GM19324 (cell line): ENCODE results near the gene CASP8AP2.
"Not testable (repeated sequence)": the region's sequence is repeated elsewhere in the genome, so short reads cannot be mapped to it uniquely, and the experiment has no call there.

Source experiments
- ATAC-seq: cut with Tn5 transposase; IDR thresholded peaks from one replicate; pipeline ENCODE4 v1.9.1; 2021; ENCODE audit warnings: mild to moderate bottlenecking, moderate library complexity; ENCODE audit not compliant: unreplicated experiment, low FRiP score

CASP8AP2 gene

DNA sequence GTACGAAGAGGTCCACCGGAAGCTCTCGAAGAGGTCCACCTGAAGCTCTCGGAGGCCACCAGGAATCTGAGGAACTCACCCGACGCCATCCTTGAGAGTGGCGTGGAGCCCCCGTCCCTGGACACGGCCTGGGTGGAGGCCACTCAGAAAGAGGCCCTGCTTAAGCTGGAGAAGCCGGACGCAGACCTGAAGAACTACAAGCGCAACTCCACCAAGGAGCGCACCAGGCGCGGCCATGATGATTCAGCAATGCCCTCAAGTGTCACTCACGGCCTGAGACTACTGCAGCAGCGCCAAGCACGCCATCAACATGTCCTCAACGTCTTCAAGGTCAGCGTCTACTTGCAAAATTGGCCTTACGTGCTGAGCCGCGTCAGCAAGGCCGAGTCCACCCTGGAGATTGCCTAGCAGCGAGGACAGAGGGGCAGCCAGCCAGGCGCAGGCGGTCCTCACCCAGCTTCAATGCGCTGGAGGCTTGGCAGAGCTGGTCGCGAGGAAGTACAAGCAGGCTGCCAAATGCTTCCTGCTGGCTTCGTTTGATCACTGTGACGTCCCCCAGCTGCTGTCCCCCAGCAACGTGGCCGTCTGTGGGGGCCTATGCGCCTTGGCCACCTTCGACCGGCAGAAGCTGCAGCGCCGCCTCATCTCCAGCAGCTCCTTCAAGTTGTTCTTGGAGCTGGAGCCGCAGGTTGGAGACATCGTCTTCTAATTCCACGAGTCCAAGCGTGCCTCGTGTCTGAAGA, 56.9 kb downstream of the CASP8AP2 start:
- no peak for ATAC-seq

GRCh38 chr6:89887452-89888137, 57.9 kb downstream of the CASP8AP2 start:
- ATAC-seq = no peak

DNA sequence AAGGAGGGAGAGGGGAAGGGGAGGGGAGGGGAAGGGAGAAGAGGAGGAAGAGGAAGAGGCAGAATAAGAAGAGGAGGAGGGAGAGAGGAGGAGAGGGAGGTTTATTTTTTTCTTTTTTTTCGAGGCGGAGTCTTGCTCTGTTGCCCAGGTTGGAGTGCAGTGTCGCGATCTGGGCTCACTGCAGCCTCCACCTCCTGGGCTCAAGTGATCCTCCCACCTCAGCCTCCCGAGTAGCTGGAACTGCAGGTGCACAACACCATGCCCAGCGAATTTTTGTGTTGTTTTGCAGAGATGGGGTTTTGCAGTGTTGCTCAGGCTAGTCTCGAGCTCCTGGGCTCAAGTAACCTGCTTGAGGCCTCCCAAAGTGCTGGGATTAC, 58.4 kb downstream of the CASP8AP2 start:
- ATAC-seq = no peak

- no peak for ATAC-seq
Observed at GRCh38 chr6:89888871-89889270, 59.2 kb downstream of the CASP8AP2 start.

DNA sequence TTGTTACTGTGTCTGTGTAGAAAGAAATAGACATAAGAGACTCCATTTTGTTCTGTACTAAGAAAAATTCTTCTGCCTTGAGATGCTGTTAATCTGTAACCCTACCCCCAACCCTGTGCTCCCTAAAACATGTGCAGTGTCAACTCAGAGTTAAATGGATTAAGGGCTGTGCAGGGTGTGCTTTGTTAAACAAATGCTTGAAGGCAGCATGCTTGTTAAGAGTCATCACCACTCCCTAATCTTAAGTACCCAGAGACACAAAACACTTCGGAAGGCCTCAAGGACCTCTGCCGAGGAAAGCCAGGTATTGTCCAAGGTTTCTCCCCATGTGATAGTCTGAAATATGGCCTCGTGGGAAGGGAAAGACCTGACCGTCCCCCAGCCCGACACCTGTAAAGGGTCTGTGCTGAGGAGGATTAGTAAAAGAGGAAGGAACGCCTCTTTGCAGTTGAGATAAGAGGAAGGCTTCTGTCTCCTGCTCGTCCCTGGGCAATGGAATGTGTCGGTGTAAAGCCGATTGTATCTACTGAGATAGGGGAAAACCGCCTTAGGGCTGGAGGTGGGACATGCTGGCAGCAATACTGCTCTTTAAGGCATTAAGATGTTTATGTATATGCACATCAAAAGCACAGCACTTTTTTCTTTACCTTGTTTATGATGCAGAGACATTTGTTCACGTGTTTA, 61.3 kb downstream of the CASP8AP2 start:
- not testable (repeated sequence) for ATAC-seq

DNA sequence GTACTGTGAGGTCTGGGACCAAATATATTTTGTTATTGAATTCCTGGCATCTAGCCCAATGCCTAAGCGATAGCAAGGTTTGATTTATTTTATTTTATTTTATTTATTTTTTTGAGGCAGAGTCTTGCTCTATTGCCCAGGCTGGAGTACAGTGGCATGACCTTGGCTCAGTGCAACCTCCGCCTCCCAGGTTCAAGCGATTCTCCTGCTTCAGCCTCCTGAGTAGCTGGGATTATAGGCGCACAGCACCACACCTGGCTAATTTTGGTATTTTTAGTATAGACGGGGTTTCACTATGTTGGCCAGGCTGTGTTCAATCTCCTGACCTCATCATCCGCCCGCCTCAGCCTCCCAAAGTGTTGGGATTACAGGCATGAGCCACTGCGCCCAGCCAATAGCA, 62.9 kb downstream of the CASP8AP2 start:
- ATAC-seq = not testable (repeated sequence)

DNA sequence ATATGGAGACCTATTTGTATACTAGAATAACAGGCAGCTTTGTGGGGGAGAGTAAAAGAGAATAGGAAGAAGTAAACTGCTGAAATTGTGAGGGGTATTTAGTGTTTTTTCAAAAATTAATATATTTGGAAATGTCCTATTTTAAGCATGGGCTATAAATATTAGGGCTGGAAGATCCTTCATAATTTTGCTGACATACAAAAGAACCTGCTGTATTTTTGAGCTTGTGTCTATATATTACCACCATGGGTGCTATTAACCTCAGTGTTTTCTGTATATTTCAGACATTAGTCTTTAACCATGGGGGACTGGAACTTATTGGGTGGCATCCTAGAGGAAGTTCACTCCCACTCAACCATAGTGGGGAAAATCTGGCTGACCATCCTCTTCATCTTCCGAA, 64.5 kb downstream of the CASP8AP2 start, which contains the start of gene GJA10:
TSS of gene GJA10 (plus strand) at position 301 of the 400 bp plus-strand sequence. CDS start at position 301, 0 bp downstream.
- no peak for ATAC-seq

DNA sequence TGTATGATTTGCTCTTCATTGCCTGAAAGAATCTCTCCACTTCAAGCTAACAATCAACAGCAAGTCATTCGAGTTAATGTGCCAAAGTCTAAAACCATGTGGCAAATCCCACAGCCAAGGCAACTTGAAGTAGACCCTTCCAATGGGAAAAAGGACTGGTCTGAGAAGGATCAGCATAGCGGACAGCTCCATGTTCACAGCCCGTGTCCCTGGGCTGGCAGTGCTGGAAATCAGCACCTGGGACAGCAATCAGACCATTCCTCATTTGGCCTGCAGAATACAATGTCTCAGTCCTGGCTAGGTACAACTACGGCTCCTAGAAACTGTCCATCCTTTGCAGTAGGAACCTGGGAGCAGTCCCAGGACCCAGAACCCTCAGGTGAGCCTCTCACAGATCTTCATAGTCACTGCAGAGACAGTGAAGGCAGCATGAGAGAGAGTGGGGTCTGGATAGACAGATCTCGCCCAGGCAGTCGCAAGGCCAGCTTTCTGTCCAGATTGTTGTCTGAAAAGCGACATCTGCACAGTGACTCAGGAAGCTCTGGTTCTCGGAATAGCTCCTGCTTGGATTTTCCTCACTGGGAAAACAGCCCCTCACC, 65.7 kb downstream of the CASP8AP2 start:
- no peak for ATAC-seq

GRCh38 chr6:89910001-89910901, 80.6 kb downstream of the CASP8AP2 start:
- not testable (repeated sequence) for ATAC-seq

DNA sequence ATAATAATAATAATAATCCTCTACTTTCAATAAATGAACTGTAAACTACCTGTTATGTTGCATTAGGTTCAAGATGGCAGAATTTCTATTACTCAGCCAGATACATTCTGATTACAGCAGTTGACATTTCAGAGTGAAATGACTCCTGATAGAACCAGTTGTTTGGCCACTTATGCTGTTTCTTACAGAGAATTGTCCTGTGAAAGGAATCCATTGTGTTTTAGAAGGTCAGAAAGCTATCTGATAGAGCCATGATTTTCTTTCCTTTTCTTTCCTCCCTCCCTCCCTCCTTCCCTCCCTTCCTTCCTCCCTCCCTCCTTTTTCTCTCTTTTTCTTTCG, 81.2 kb downstream of the CASP8AP2 start:
- ATAC-seq = no peak

DNA sequence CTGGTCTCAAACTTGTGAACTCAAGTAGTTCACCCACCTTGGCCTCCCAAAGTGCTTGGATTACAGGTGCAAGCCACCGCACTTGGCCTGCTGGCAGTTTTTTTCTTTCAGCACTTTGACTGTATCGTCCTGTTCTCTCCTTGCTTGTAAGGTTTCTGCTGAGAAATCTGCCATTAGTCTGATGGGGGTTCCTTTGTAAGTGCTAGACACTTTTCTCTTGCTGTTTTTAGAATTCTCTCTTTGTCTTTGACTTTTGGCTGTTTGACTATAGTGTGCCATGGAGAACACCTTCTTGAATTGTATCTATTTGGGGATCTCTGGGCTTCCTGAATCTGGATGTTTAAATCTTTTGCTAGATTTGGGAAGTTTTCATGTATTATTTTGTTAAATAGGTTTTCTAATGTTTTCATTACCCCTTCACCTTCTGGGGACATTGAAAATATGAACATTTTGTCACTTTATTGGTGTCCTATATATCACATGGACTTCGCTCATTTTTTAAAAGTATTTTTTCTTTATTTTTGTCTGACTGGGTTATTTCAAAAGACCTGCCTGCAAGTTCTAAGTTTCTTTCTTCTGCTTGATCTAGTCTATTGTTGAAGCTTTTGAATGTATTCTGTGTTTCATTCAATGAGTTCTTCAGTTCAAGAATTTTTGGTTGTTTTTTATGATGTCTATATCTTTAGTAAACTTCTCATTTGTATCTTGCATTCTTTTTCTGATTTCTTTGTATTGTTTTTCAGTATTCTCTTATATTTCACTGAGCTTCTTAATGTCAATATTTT, 86.6 kb downstream of the CASP8AP2 start:
- ATAC-seq = no peak

GRCh38 chr6:89917216-89917615, 87.5 kb downstream of the CASP8AP2 start:
- ATAC-seq = no peak

DNA sequence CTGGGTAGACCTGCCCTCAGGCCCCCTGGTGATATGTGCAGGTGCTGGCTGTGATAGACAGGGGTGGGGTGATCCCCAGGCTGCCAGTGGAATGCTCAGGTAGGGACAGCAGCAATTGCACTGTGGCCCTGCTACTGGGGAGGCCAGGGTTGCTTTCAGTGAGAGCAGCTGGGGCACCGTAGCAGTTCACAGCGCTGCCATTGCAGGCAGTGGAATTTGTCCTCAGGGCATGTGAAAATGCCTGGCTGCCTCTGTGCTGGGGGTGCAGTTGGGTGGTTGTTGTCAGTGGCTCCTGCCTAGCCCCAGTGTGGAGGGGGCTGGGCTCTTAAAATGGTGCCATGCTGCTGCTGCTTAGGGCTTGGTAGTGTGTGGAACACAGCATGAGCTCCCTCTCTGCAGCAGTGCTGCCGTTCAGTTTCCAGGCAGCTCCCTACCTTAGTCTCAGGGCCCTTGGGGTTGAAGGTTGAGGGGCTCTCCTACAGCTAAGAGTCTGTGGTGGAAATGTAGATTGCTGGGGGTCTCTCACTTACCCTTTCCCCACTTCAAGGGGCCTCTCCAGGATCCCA, 88.2 kb downstream of the CASP8AP2 start:
- no peak for ATAC-seq
